Measurements from ENCODE around the gene ENDOD1. TPM values are rescaled to one million over a fixed set of nuclear protein-coding genes. Genes with fewer than 3 reads are reported as not detected.
"Not testable (repeated sequence)": the region's sequence is repeated elsewhere in the genome, so short reads cannot be mapped to it uniquely, and the experiment has no call there.

The ENDOD1 gene
- total RNA-seq, 4 donors from 2014 or later = 106 to 210 (median 154) TPM

GRCh38 chr11:95134491-95134890 is 44.8 kb downstream of the ENDOD1 start:
- 47 to 55% methylated on average over 5 of the region's 5 CpGs for whole genome bisulfite sequencing, 2 donors
- no peak for DNase-seq (ENCODE audit: low spot score in 2 of 2)
- no peaks in the 10 kb centered on the region for H3K9me3 ChIP-seq
- H3K27me3 ChIP-seq = no peaks in the 10 kb centered on the region
- H3K4me3 ChIP-seq = no peak overlapping the region
- peak overlapping the region in 2 of 4 donors; percentile 1 to 32 for H3K27ac ChIP-seq
- peaks cover 0 to 24% (median 0%) of the 10 kb centered on the region in 3 donors for H3K36me3 ChIP-seq
- H3K4me1 ChIP-seq = peaks cover 0 to 31% (median 6%) of the 10 kb centered on the region in 4 donors
- TF ChIP-seq EP300 (IDR thresholded peaks at IDR 0.05) = no peak

GRCh38 chr11:95135155-95135554 is 45.5 kb downstream of the ENDOD1 start:
- H3K4me3 ChIP-seq = no peak overlapping the region
- no peaks in the 10 kb centered on the region for H3K9me3 ChIP-seq
- H3K4me1 ChIP-seq = peaks cover 0 to 27% (median 6%) of the 10 kb centered on the region in 4 donors
- WGBS, 2 donors = 64 to 75% methylated on average over 5 of the region's 6 CpGs
- no peaks in the 10 kb centered on the region for H3K27me3 ChIP-seq
- H3K27ac ChIP-seq = no peak overlapping the region
- DNase-seq (ENCODE audit: low spot score in 2 of 2) = no peak
- H3K36me3 ChIP-seq = peaks cover 0 to 23% (median 0%) of the 10 kb centered on the region in 3 donors
- TF ChIP-seq POLR2A (IDR thresholded peaks at IDR 0.05) (no peak), CTCF (IDR thresholded peaks at IDR 0.05) (no peak), EP300 (IDR thresholded peaks at IDR 0.05) (no peak)

- WGBS, 2 donors = 97% methylated on average over 2 of the region's 2 CpGs
- H3K36me3 ChIP-seq = peaks cover 0 to 21% (median 0%) of the 10 kb centered on the region in 3 donors
- H3K4me3 ChIP-seq = no peak overlapping the region
- no peak overlapping the region for H3K27ac ChIP-seq
- peaks cover 0 to 27% (median 6%) of the 10 kb centered on the region in 4 donors for H3K4me1 ChIP-seq
- no peak for TF ChIP-seq EP300 (IDR thresholded peaks at IDR 0.05)
- no peak for TF ChIP-seq POLR2A (IDR thresholded peaks at IDR 0.05)
- TF ChIP-seq CTCF (IDR thresholded peaks at IDR 0.05) = no peak
- no peaks in the 10 kb centered on the region for H3K9me3 ChIP-seq
- no peak for DNase-seq (ENCODE audit: low spot score in 2 of 2)
- no peaks in the 10 kb centered on the region for H3K27me3 ChIP-seq
Observed at GRCh38 chr11:95135880-95136279, 46.2 kb downstream of the ENDOD1 start.

- not testable (repeated sequence) for H3K4me3 ChIP-seq; DNase-seq (ENCODE audit: low spot score in 2 of 2); H3K9me3 ChIP-seq; H3K27me3 ChIP-seq; H3K27ac ChIP-seq
- H3K4me1 ChIP-seq = peaks cover 0 to 27% (median 6%) of the 10 kb centered on the region in 4 donors
- peaks cover 0 to 12% (median 0%) of the 10 kb centered on the region in 3 donors for H3K36me3 ChIP-seq
- WGBS, 2 donors = 90 to 98% methylated on average over 4 of the region's 4 CpGs
Observed at GRCh38 chr11:95136747-95137146, 47.1 kb downstream of the ENDOD1 start.

GRCh38 chr11:95137299-95137698 is 47.7 kb downstream of the ENDOD1 start:
- peaks cover 0 to 7% (median 0%) of the 10 kb centered on the region in 3 donors for H3K36me3 ChIP-seq
- H3K4me1 ChIP-seq = peaks cover 0 to 27% (median 6%) of the 10 kb centered on the region in 4 donors
- no peak overlapping the region for H3K27ac ChIP-seq
- H3K9me3 ChIP-seq = no peaks in the 10 kb centered on the region
- no peak for TF ChIP-seq POLR2A (IDR thresholded peaks at IDR 0.05)
- no peak for TF ChIP-seq EP300 (IDR thresholded peaks at IDR 0.05)
- TF ChIP-seq CTCF (IDR thresholded peaks at IDR 0.05) = no peak
- no peak overlapping the region for H3K4me3 ChIP-seq
- DNase-seq (ENCODE audit: low spot score in 2 of 2) = no peak
- H3K27me3 ChIP-seq = no peaks in the 10 kb centered on the region

- Histone ChIP-seq H3K36me3 (no peaks in the 10 kb centered on the region), H3K27ac (no peak overlapping the region), H3K4me3 (no peak overlapping the region), H3K27me3 (no peaks in the 10 kb centered on the region), H3K4me1 (peaks cover 0 to 18% (median 3%) of the 10 kb centered on the region in 4 donors), H3K9me3 (no peaks in the 10 kb centered on the region)
- TF ChIP-seq CTCF (IDR thresholded peaks at IDR 0.05) (peak in 4 of 5 experiments; percentile 10 to 22 (median 12)), EP300 (IDR thresholded peaks at IDR 0.05) (no peak), POLR2A (IDR thresholded peaks at IDR 0.05) (no peak)
- DNase-seq (ENCODE audit: low spot score in 2 of 2) = no peak
- 22 to 27% methylated on average over 2 of the region's 2 CpGs for WGBS, 2 donors
Observed at GRCh38 chr11:95138448-95138847, 48.8 kb downstream of the ENDOD1 start.
